Measurements from ENCODE around the gene XRCC5.
"Not testable (repeated sequence)": the region's sequence is repeated elsewhere in the genome, so short reads cannot be mapped to it uniquely, and the experiment has no call there.

XRCC5 gene

GRCh38 chr2:216119986-216120385, 10.8 kb downstream of the XRCC5 start:
- DNase-seq = no peak

GRCh38 chr2:216121255-216121654, 12.1 kb downstream of the XRCC5 start:
- DNase-seq = no peak

- DNase-seq = no peak
These were observed 17.8 kb downstream of the XRCC5 start for GRCh38 chr2:216126943-216127342.

- DNase-seq = no peak
These were observed 21.3 kb downstream of the XRCC5 start for GRCh38 chr2:216130346-216130971.

GRCh38 chr2:216131175-216131926, 22.2 kb downstream of the XRCC5 start:
- no peak for DNase-seq

- no peak for DNase-seq
These were observed 23.4 kb downstream of the XRCC5 start for GRCh38 chr2:216132585-216132984.

- no peak for DNase-seq
These were observed 24.2 kb downstream of the XRCC5 start for GRCh38 chr2:216133397-216133796.

- no peak for DNase-seq
These were observed 25.9 kb downstream of the XRCC5 start for GRCh38 chr2:216134958-216135541.

- no peak for DNase-seq
These were observed 30.7 kb downstream of the XRCC5 start for GRCh38 chr2:216139884-216140283.

GRCh38 chr2:216141516-216141915, 32.4 kb downstream of the XRCC5 start:
- not testable (repeated sequence) for DNase-seq

- no peak for DNase-seq
These were observed 33.4 kb downstream of the XRCC5 start for GRCh38 chr2:216142540-216142939.

- DNase-seq = no peak
These were observed 35.2 kb downstream of the XRCC5 start for GRCh38 chr2:216144372-216144771.

GRCh38 chr2:216144857-216145256, 35.7 kb downstream of the XRCC5 start:
- DNase-seq = no peak

- no peak for DNase-seq
These were observed 37.4 kb downstream of the XRCC5 start for GRCh38 chr2:216146573-216146972.

- no peak for DNase-seq
These were observed 38.3 kb downstream of the XRCC5 start for GRCh38 chr2:216147172-216148131.

GRCh38 chr2:216148983-216149382, 39.8 kb downstream of the XRCC5 start:
- no peak for DNase-seq

- DNase-seq = no peak
These were observed 40.6 kb downstream of the XRCC5 start for GRCh38 chr2:216149741-216150140.

GRCh38 chr2:216151313-216152025, 42.3 kb downstream of the XRCC5 start:
- no peak for DNase-seq

- DNase-seq = no peak
These were observed 46.8 kb downstream of the XRCC5 start for GRCh38 chr2:216155954-216156353.

- no peak for DNase-seq
These were observed 47.7 kb downstream of the XRCC5 start for GRCh38 chr2:216156822-216157221.

- no peak for DNase-seq
These were observed 50.0 kb downstream of the XRCC5 start for GRCh38 chr2:216159144-216159543.

- DNase-seq = no peak
These were observed 50.5 kb downstream of the XRCC5 start for GRCh38 chr2:216159646-216160045.

Data from GF-D8 (cell line).